ENCODE measurements around the gene MAP3K4.

Gene MAP3K4

GRCh38 chr6:161008245-161008644 lies 16.7 kb downstream of the MAP3K4 start:
- no peak for DNase-seq (ENCODE audit: low spot score)

GRCh38 chr6:161009991-161010390 lies 18.4 kb downstream of the MAP3K4 start:
- no peak for DNase-seq (ENCODE audit: low spot score)

GRCh38 chr6:161010418-161010817 lies 18.8 kb downstream of the MAP3K4 start:
- DNase-seq (ENCODE audit: low spot score), result no peak

- DNase-seq (ENCODE audit: low spot score), result no peak
These were observed 20.2 kb downstream of the MAP3K4 start for GRCh38 chr6:161011492-161012480.

GRCh38 chr6:161013695-161014094 lies 22.1 kb downstream of the MAP3K4 start:
- no peak for DNase-seq (ENCODE audit: low spot score)

- no peak for DNase-seq (ENCODE audit: low spot score)
These were observed 26.4 kb downstream of the MAP3K4 start for GRCh38 chr6:161017766-161018564.

GRCh38 chr6:161019324-161019839 lies 27.8 kb downstream of the MAP3K4 start:
- no peak for DNase-seq (ENCODE audit: low spot score)

GRCh38 chr6:161021543-161021942 lies 30.0 kb downstream of the MAP3K4 start:
- no peak for DNase-seq (ENCODE audit: low spot score)

GRCh38 chr6:161021998-161022743 lies 30.6 kb downstream of the MAP3K4 start:
- no peak for DNase-seq (ENCODE audit: low spot score)

- DNase-seq (ENCODE audit: low spot score), result no peak
These were observed 31.7 kb downstream of the MAP3K4 start for GRCh38 chr6:161023316-161023715.

GRCh38 chr6:161024364-161024920 lies 32.9 kb downstream of the MAP3K4 start:
- no peak for DNase-seq (ENCODE audit: low spot score)

- DNase-seq (ENCODE audit: low spot score), result no peak
These were observed 35.8 kb downstream of the MAP3K4 start for GRCh38 chr6:161027385-161027784.

- no peak for DNase-seq (ENCODE audit: low spot score)
These were observed 37.7 kb downstream of the MAP3K4 start for GRCh38 chr6:161029195-161029809.

GRCh38 chr6:161031721-161032495 lies 40.3 kb downstream of the MAP3K4 start:
- DNase-seq (ENCODE audit: low spot score), result no peak

GRCh38 chr6:161033667-161034066 lies 42.1 kb downstream of the MAP3K4 start:
- DNase-seq (ENCODE audit: low spot score), result no peak

- no peak for DNase-seq (ENCODE audit: low spot score)
These were observed 43.8 kb downstream of the MAP3K4 start for GRCh38 chr6:161035182-161035980.

GRCh38 chr6:161035981-161036263 lies 44.4 kb downstream of the MAP3K4 start:
- DNase-seq (ENCODE audit: low spot score), result no peak

- DNase-seq (ENCODE audit: low spot score), result no peak
These were observed 46.3 kb downstream of the MAP3K4 start for GRCh38 chr6:161037873-161038228.

- DNase-seq (ENCODE audit: low spot score), result no peak
These were observed 46.9 kb downstream of the MAP3K4 start for GRCh38 chr6:161038229-161039031.
